ENCODE results near the gene DPP9.
"Not testable (repeated sequence)": the region's sequence is repeated elsewhere in the genome, so short reads cannot be mapped to it uniquely, and the experiment has no call there.

DPP9 gene

DNA sequence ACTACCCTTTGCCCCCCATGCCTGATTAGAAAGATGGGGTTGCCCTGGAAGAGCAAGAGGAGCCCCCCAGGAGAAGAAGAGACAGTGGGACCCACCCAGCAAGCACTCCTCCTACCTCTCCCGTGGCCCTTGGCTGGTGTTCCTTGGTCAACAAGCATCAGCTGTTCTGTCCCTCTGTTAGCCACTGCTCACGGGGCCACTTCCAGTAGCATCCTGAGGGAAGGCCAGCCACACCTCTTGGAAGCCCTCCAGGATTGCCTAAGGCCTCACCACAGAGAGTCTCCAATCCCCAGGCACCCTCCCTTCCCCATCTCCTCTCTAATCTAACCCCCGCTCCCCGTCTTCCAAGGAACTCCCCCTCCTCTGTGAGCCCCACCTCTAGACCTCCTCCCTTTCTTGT lies 15.1 kb upstream of the DPP9 start:
- no peak for DNase-seq

DNA sequence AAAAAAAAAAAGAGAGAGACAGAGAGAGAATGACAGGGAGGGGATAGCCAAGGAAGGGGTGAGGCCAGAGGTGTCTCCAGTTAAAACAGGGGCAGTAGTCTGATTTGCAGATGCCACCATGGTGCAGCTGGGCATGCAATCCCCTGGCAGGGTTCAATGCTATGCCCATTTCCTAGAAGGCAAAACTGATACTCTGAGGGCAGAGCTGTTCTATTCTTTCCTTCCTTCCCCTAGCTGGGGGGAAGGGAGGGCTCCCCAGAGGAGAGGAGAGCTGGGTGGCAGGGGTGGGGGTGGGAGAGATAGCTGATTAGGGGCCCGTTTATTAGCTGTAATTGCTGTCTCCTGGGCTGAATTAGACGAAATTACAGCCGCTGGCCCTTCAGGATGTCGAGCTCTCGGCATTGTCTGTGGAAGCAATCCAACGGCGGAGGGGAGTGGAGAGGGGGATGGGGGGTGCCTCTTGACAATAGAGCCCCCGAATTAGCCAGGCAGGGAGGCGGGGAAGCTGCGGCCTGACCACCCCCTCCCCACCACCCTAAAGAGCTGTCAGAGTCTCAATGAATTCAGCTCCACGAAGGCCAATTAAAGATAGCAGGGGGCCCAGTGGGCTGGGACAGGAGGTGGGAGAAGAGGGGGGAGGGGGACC lies 14.4 kb upstream of the DPP9 start:
- DNase-seq: no peak

DNA sequence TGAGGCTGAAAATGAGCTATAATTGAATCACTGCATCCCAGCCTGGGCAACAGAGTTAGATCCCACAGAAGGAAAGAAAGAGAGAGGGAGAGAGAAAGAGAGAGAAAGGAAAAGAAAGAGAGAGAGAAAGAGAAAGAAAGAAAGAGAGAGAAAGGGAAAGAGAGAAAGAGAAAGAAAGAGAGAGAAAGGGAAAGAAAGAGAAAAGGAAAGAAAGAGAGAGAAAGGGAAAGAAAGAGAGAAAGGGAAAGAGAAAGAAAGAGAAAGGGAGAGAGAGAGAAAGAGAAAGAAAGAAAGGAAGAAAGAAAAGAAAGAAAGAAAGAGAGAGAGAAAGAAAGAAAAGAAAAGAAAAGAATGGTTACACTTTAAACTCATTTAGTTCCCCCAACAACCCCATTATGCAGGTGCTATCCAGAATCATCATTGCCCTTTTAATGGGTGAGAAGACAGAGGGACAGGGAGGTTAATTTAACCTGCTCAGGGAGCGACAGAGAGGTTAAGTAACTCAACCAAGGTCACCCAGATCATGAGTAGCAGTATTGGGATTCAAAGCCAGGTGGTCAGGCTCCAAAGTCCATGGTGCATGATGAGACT lies 10.2 kb upstream of the DPP9 start:
- DNase-seq: no peak

DNA sequence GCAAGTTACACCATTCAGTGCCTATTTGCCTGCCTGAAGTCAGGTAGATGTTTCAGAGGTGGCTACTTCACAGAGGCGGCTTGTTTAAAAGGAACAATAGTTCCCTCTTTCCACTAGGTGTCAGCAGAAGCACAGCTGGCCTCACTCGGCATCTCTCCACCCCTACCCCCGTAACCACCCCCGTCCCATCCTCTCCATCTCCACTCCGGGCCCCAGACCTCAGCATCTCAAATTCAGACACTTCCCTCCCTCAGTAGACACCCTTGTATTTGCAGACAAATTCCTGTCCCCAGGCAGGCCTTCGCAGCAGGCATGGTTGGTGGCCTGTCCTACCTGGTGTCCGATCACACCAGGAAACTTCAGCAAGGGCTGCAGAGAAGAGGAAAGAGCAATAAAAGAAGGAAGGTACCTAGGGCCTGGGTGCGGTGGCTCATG lies 9.1 kb upstream of the DPP9 start:
- peak; percentile 41 to 52 for DNase-seq

DNA sequence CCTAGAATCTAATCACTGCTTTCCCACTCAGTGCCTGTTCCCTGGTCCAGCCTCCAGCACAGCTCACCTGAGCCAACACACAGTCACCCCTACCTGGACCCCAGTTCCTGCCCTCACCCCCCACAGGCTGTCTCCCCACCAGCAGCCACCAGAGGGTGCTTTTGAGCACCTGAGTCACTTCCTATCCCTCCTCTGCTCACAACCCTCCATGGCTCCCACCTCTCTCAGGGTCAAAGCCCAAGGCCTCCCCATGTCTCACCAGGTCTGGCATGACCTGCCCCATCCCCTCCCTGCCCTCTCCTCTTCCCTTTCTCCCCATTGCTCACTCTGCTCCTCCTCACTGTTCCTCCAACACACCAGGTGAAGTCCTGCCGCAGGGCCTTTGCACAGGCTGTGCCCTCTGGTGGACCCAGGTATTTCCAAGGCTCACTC lies 7.1 kb upstream of the DPP9 start:
- peak; percentile 58 to 59 for DNase-seq

DNA sequence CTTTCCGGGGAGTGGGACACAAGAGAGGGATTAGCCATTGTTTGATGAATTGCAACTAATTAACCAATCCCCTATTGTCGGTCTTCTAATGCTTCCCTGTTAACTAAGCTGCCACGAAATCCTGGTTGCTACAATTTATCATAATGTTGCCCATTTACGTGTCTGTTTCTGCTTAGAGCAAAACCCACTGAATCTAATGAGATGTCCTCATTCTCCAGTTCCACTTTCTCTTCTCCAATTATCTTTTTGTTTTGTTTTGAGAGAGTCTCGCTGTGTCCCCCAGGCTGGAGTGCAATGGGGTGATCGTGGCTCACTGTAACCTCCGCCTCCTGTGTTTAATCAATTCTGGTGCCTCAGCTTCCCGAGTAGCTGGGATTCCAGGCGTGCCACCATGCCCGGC lies 5.2 kb upstream of the DPP9 start:
- no peak for DNase-seq

DNA sequence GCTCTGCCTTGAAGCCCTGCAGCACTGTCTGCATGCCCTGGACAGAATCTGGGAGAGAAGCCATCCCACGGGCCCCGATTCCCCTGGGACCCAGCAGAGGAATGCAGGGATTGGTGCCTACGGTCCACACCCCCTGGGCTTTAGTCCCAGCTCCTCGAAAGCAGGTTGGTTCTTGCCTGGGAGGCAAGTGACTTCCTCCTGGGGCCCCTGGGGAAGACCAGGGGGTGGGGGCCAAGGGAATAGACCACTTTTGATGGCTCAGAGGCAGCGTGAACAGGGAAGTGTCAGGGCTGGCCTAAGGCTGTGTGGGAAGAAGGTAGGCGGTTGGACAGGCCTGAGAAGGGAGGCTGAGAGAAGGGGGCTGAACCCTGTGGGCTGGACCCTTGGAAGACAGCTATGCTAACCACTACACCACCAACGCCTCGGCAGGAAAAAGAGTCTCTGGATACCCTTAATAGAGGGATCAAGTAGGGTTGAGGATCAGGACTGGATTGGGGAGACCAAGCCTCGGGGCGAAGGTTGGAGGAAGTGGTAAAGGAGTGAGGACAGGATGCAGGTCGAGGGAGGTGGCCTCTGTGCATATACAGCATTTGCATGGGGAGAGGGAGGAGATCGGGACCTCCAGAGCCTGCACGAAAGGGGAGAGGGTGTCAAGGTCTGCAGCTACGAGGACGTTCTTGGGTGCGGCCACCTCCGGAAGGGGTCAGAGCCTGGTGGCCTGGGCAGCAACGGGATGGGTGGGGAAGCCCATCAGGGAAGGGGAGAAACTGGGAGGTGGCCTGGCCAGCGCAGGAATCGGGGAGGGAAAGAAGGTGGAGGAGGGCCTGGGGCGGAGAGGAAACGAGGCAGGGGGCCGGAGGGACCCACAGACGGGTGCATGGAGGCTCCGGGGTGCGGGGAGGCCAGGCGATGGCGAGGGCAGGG lies 709 bp downstream of the DPP9 start:
- DNase-seq: peak in 1 of 2 experiments; percentile 17

DNA sequence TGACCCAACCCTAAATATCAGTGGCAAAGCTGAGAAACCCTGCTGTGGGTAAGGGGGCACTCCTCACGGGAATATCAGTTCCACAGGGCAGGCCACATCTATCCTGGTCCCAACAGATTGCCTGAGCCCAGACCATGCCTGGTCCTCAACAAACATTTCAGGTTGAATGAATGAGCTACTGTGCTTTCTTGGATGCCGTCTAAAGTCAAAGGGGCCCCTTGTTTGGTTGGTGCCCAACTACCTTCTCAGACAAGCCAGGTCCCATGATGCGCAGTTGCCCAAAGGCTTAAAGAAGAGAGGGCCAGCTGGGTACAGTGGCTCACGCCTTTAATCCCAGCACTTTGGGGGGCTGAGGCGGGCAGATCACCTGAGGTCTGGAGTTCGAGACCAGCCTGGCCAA lies 2.4 kb downstream of the DPP9 start:
- DNase-seq: no peak

DNA sequence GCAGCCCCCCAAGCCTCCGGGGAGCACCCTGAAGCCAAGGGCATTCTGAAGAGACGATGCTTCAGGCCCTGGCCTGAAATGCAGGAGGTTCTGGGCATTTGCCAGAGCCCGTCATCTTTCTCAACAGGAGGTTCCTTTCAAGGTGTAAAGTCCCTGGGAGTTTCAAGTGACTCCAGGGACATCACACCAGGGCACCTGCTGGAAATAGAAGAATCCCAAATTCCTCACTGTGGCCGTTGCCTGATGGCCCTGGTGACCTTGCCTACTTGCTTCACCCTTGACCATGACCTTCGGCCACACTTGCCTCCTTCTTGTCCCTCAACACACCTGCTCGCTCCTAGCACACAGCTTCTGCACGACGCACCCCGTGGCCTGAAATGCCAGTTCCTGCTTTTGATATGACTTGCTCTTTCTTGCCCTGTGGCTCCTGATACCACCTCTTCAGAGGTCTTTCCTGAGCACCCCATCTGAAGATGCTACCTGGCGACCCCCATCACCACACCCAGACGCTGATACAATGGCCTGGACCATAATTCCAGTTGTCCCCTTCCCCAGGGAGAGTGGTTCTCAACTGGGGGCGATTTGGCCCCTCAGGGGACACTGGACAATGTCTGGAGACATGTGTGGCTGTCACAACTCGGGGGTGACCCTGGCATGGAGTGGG lies 3.5 kb downstream of the DPP9 start:
- DNase-seq: no peak

DNA sequence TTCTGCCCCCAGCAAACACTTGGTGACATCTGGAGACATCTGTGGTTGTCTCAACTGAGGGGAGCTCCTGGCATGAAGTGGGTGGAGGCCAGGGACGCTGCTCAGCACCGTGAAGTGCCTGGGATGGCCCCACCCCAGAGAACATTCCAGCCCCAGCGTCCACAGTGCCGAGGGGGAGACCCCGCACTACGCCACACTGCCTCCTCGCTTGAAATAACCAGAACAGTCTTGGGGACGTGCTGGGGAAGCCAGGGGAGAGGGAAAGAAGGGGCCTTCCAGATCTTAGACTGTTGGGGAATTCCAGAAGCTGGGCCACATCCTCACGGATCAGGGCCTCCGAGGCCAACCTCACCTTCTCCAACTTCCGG lies 4.2 kb downstream of the DPP9 start:
- no peak for DNase-seq

DNA sequence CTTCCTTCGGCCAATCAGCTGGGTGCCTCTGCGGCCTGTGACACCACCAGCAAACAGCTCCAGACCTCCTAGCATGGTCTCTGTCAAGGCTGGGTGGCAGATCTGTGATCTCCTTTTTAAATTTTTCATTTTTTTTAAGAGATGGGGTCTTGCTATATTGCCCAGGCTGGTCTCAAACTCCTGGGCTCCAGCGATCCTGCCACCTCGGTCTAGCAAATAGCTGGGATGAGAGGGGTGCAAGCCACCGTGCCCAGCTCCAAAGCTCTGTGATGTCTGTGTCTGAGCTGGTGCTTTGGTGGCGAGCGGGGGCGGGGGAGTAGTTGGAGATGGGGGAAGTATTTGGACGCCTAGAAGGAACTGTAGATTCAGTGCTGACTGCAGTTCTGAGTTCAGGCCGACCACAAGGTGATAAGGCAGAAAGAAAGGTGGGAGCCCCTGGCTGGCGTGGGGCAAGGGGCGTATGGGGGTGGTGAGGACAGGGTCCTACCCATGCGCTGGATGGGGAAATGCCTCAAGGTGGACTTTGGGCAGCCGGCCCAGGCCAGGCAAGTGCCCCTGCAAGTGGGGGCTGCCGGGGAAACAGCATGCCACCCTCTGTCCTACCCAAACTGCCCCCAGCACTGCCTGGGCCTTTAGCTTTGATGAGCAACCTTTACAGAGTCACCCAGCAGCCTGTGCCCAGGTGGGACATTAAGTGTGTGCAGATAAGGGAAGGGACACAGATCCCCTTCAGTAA lies 5.5 kb downstream of the DPP9 start:
- DNase-seq: no peak

DNA sequence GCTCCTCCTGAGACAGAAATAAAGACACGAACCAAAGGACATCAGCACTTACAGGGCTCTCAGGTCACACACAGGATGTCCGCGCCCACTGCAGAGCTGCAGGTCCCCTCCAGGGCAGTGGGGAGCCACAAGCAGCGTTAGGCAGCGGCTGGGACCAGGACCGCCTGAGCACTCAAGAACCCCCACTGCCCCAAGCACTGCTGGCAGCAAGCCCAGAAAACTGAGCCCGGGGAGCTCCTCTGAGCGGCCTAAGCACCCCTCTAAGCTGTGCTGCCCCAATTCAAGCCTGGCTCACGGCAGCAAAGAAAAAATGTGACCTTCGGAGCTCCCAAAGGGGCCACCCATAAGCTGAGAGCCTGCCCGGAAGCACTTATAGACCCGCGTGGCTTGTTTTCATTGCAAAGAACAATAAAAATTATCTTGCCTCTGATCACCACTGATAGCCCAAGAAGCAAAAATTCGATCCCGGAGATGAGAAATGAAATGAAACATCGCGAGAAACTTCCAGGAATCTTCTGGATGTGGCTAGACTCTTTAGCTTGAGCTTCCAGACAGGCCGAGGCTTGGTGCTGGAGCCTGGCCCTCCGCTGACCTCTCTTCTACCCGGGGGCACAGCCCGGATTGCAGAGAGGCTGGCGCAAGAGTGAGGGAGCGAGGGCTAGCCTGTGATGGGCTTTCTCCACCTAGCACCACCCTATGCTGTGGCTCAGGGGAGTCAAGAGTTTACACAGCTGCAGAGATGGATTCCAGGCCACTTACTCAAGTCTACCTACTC lies 6.3 kb downstream of the DPP9 start:
- no peak for DNase-seq

DNA sequence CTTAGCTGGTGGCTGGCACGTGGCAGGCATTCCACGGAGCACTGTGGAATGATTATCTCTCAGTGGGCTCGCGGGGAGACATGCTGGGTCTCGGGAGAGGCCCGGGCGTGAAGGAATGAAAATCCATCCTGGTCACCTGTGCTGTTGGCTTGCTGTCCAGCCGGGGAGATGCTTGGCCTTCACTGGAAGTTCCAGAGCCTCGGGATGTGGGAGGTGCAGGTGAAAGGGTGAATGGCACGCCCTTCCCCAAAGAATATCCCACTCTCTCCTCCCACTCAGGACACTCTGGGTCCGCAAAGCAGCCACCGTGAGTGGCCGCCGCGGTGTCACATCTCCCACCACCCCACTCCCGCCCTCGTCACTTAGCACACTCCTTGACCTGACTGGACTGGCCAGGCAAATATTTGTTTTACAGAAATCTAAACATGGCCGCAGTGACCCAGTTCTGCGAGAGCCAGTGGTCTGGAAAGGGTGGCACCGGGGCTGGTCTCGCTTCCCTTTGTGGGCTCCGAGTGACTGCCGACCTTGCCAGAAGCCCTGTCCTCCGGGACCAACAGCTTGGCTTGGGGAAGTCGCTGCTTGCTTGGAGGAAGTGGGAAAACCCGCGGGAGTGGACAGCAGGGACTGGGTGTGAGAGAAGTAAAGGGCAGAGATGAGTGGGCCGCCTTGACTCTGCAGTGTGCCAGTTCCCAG lies 8.0 kb downstream of the DPP9 start:
- no peak for DNase-seq

DNA sequence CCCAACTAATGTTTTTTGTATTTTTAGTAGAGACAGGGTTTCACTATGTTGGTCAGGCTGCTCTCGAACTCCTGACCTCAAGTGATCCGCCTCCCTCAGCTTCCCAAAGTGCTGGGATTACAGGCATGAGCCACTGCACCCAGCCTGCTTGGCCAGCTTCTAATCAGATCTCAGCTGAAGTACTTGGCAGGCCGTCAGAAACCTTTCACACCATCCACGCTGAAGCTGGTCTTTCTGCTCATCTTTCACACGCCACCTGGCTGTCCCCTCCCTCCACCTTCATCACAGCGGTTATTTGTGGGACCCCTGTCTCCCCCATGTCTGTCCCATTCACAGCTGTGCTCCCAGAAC lies 8.5 kb downstream of the DPP9 start:
- DNase-seq: not testable (repeated sequence)

DNA sequence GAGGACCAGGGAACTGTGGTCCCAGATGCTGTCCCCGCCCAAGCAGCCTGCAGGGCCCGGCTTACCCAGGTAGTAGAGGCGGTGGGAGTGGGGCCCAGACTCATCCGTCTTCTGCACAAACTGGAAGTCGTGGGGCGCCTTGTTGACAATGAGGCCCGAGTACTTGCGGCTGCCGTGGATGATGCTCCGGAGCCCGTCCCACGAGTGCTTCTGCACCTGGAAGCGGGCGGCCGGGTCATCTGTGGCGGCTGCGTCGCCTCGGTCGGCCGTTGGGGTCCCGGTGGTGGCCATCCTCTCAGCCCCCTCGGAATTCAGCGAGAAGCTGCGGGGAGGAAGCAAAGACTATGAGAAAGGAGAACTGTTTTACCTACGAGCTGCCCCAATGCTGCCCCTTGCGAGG lies 9.6 kb downstream of the DPP9 start:
- DNase-seq: no peak

DNA sequence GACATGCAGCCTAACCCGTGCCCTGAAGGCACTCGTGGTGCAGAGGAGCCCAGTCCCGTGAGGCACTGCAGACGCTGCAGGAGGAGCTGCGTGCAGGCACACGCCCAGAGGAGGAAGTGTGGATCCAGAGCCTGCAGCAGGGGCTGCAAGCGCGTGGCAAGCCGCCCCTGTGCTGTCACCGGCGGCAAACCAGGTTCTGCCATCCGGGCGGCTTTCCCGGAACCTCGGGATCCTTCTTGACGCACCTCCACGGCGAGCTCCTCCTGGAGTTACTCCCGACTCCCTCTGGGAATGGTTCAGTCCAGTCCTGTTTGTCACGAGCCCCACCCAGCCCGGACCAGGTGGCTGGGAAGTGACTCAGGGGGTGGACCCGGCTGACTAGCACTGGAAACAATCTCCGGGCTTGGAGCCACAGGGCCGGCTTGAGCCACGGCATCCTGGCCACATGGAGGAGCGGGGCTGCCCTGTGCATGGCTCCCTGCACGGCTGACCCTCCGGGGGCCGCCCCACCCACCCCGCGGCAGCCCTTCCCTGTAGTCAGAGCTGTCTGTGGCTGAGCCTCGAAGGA lies 10.2 kb downstream of the DPP9 start:
- DNase-seq: no peak

DNA sequence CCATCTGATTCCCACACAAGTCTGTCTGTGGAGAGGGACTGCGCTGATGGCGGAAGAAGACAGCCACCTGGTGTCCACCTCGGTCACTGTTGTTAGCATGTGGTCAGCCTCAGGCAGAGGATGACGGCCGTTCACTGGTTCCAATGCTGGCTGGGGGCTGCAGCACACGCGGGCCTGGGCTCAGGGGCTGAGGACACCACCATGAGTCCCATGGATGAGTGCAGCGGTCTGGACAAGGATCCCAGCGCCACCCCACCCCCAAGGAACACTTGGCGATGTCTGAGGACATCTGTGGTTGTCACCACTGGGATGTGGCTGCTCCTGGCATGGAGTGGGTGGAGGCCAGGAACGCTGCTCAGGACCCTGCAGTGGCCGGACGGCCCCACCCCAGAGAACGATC lies 10.9 kb downstream of the DPP9 start:
- no peak for DNase-seq

DNA sequence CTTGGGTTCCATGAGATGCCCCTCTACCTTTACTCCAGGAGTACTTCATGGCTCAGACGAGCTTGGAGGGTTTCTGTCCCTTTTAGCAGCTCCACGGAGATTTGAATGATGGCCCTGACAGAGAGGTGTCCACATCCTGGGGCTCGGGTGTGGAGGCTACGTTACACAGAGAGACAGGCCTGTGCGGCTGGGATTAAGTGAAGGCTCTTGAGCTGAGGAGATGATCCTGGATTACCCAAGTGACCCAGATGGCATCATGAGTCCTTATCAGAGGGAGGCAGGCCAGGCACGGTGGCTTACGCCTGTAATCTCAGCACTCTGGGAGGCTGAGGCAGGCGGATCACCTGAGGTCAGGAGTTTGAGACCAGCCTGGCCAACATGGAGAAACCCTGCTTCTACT lies 12.4 kb downstream of the DPP9 start:
- no peak for DNase-seq

DNA sequence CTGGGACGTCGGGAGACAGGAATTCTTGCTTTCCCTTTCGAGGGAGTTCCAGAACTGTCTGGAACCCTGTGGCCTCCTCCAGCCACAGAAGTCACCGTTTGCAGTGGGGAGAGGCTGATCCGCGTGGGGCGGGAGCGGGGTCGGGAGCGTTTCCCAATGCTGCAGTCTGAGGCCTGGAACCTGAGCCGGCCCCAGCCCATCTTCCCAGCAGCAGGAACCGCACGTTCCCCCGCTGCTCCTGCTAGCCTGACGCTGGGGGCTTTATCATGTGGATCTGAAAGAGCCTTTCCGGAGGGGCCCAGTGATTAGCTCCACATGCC lies 13.4 kb downstream of the DPP9 start:
- no peak for DNase-seq

DNA sequence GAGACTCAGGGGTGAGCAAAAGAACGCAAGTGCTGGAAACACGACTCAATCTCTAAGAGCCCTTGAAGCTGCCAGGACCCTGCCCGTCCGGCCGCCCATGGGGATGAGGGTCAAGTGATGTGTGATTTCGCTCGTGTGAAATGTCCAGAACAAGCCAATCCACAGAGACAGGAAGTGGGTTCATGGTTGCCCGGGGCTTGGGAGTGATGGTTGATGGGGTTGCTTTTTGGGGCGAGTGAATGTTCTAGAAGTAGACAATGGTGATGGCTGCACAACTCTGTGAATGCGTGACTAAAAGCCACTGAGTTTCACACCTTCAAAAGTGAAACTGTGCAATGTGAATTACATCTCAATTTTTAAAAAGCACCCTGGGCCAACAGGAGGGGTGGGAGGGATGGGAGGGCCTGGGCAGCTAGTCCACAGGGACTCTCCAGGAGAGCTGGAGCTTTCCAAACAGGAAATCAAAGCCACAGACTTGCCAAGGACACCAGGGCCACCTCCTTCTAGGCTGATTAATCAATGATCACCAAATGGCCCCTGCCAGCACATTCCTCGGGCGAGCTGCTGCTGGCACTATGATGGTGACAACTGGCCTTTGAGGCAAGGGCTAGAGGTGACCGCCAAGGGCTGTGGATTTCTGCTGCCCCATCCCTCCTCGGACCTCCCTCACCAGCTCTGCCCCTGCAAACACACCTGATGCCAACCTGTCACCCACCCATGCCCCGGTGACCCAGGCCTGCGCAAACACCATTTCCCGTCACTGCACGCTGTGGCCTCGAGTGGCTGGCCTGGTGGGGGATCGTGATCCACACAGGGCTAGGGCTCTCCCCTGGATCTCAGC lies 14.0 kb downstream of the DPP9 start:
- DNase-seq: no peak

Measured in stimulated activated CD4-positive, alpha-beta T cell treated with anti-CD3 and anti-CD28 coated beads, Interleukin-4, amount 100 ng/mL, for 4 hours (primary cell).